ENCODE results near the gene CWC27. TPM values are rescaled to one million over a fixed set of nuclear protein-coding genes. Genes with fewer than 3 reads are reported as not detected.

The CWC27 gene
- total and polyA plus RNA-seq, 9 of the 15 experiments (the other 6 are each of a cell fraction or from before 2014, with no cell fraction given), result 19.7 to 49.3 (median 38.3) TPM

GRCh38 chr5:65043843-65044359 is 275.2 kb downstream of the CWC27 start (continued):
- no peak for TF ChIP-seq ZNF280B (CRISPR knock-in tag; IDR thresholded peaks at IDR 0.05)
- TF ChIP-seq HDAC6 (IDR thresholded peaks at IDR 0.05; ENCODE audit: low read depth, low read length), result no peak
- TF ChIP-seq IRF9 (tag; IDR thresholded peaks at IDR 0.05), result no peak
- TF ChIP-seq KDM1A (IDR thresholded peaks at IDR 0.05), result 0 out of 4 replicates have a peak, but pooled peaks of 1 of the 2 experiments have one; percentile 17
- TF ChIP-seq, protein P1, sequence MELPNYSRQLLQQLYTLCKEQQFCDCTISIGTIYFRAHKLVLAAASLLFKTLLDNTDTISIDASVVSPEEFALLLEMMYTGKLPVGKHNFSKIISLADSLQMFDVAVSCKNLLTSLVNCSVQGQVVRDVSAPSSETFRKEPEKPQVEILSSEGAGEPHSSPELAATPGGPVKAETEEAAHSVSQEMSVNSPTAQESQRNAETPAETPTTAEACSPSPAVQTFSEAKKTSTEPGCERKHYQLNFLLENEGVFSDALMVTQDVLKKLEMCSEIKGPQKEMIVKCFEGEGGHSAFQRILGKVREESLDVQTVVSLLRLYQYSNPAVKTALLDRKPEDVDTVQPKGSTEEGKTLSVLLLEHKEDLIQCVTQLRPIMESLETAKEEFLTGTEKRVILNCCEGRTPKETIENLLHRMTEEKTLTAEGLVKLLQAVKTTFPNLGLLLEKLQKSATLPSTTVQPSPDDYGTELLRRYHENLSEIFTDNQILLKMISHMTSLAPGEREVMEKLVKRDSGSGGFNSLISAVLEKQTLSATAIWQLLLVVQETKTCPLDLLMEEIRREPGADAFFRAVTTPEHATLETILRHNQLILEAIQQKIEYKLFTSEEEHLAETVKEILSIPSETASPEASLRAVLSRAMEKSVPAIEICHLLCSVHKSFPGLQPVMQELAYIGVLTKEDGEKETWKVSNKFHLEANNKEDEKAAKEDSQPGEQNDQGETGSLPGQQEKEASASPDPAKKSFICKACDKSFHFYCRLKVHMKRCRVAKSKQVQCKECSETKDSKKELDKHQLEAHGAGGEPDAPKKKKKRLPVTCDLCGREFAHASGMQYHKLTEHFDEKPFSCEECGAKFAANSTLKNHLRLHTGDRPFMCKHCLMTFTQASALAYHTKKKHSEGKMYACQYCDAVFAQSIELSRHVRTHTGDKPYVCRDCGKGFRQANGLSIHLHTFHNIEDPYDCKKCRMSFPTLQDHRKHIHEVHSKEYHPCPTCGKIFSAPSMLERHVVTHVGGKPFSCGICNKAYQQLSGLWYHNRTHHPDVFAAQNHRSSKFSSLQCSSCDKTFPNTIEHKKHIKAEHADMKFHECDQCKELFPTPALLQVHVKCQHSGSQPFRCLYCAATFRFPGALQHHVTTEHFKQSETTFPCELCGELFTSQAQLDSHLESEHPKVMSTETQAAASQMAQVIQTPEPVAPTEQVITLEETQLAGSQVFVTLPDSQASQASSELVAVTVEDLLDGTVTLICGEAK (IDR thresholded peaks at IDR 0.05), result no peak
- TF ChIP-seq, protein P1 (CRISPR knock-in tag; IDR thresholded peaks at IDR 0.05), result no peak
- TF ChIP-seq PTTG1 (tag; IDR thresholded peaks at IDR 0.05; ENCODE audit: low read depth), result no peak
- no peak for TF ChIP-seq ELF2 (CRISPR knock-in tag; IDR thresholded peaks at IDR 0.05)
- TF ChIP-seq PHF20 (IDR thresholded peaks at IDR 0.05; ENCODE audit: partially characterized antibody), result no peak
- TF ChIP-seq RBBP5 (IDR thresholded peaks at IDR 0.05; ENCODE audit: borderline replicate concordance, insufficient read depth, low read length, poor library complexity, severe bottlenecking), result no peak
- no peak for TF ChIP-seq ETV5 (CRISPR knock-in tag; IDR thresholded peaks at IDR 0.05; ENCODE audit: low read depth)

Measured in K562 (cell line).